Measurements from ENCODE around the gene ERC1. TPM values are rescaled to one million over a fixed set of nuclear protein-coding genes. Genes with fewer than 3 reads are reported as not detected.
"Not testable (repeated sequence)": the region's sequence is repeated elsewhere in the genome, so short reads cannot be mapped to it uniquely, and the experiment has no call there.

Gene ERC1
- total RNA-seq, 1 experiment from 2014 or later: 54.7 TPM

GRCh38 chr12:1252758-1253157, 261.7 kb downstream of the ERC1 start:
- DNase-seq (ENCODE audit: low spot score): no peak
- in situ Hi-C loops (cut with HindIII; ENCODE audit: low sequenced_read_pairs): no loop called here

- in situ Hi-C loops (cut with HindIII; ENCODE audit: low sequenced_read_pairs); DNase-seq (ENCODE audit: low spot score): not testable (repeated sequence)
These were observed 264.1 kb downstream of the ERC1 start for GRCh38 chr12:1255125-1255524.

- DNase-seq (ENCODE audit: low spot score); in situ Hi-C loops (cut with HindIII; ENCODE audit: low sequenced_read_pairs): not testable (repeated sequence)
These were observed 264.8 kb downstream of the ERC1 start for GRCh38 chr12:1255854-1256253.

GRCh38 chr12:1256285-1256684, 265.3 kb downstream of the ERC1 start:
- no peak for DNase-seq (ENCODE audit: low spot score)
- in situ Hi-C loops (cut with HindIII; ENCODE audit: low sequenced_read_pairs): no loop called here

- in situ Hi-C loops (cut with HindIII; ENCODE audit: low sequenced_read_pairs): no loop called here
- no peak for DNase-seq (ENCODE audit: low spot score)
These were observed 266.0 kb downstream of the ERC1 start for GRCh38 chr12:1256991-1257390.

GRCh38 chr12:1262011-1262410, 271.0 kb downstream of the ERC1 start:
- DNase-seq (ENCODE audit: low spot score): no peak
- in situ Hi-C loops (cut with HindIII; ENCODE audit: low sequenced_read_pairs): no loop called here

- DNase-seq (ENCODE audit: low spot score): no peak
- in situ Hi-C loops (cut with HindIII; ENCODE audit: low sequenced_read_pairs): no loop called here
These were observed 276.2 kb downstream of the ERC1 start for GRCh38 chr12:1267243-1267642.

GRCh38 chr12:1272142-1272541, 281.1 kb downstream of the ERC1 start:
- in situ Hi-C loops (cut with HindIII; ENCODE audit: low sequenced_read_pairs): no loop called here
- no peak for DNase-seq (ENCODE audit: low spot score)

GRCh38 chr12:1273051-1273450, 282.0 kb downstream of the ERC1 start:
- no peak for DNase-seq (ENCODE audit: low spot score)
- in situ Hi-C loops (cut with HindIII; ENCODE audit: low sequenced_read_pairs): no loop called here

- in situ Hi-C loops (cut with HindIII; ENCODE audit: low sequenced_read_pairs): no loop called here
- DNase-seq (ENCODE audit: low spot score): no peak
These were observed 286.9 kb downstream of the ERC1 start for GRCh38 chr12:1277905-1278304.

GRCh38 chr12:1279050-1279449, 288.0 kb downstream of the ERC1 start:
- in situ Hi-C loops (cut with HindIII; ENCODE audit: low sequenced_read_pairs): no loop called here
- DNase-seq (ENCODE audit: low spot score): no peak

GRCh38 chr12:1280059-1280458, 289.0 kb downstream of the ERC1 start:
- no peak for DNase-seq (ENCODE audit: low spot score)
- in situ Hi-C loops (cut with HindIII; ENCODE audit: low sequenced_read_pairs): no loop called here

- in situ Hi-C loops (cut with HindIII; ENCODE audit: low sequenced_read_pairs): no loop called here
These were observed 290.8 kb downstream of the ERC1 start for GRCh38 chr12:1281683-1282366.

GRCh38 chr12:1282670-1283315, 291.8 kb downstream of the ERC1 start:
- peak; percentile 86 for DNase-seq (ENCODE audit: low spot score)
- in situ Hi-C loops (cut with HindIII; ENCODE audit: low sequenced_read_pairs): no loop called here

More at GRCh38 chr12:1281683-1282366, 290.8 kb downstream of the ERC1 start:
- no peak for DNase-seq (ENCODE audit: low spot score)

- no peak for DNase-seq (ENCODE audit: low spot score)
- in situ Hi-C loops (cut with HindIII; ENCODE audit: low sequenced_read_pairs): no loop called here
These were observed 292.3 kb downstream of the ERC1 start for GRCh38 chr12:1283316-1283715.

GRCh38 chr12:1284611-1285010, 293.6 kb downstream of the ERC1 start:
- no peak for DNase-seq (ENCODE audit: low spot score)
- in situ Hi-C loops (cut with HindIII; ENCODE audit: low sequenced_read_pairs): no loop called here

GRCh38 chr12:1287446-1287975, 296.5 kb downstream of the ERC1 start:
- no peak for DNase-seq (ENCODE audit: low spot score)
- in situ Hi-C loops (cut with HindIII; ENCODE audit: low sequenced_read_pairs): no loop called here

GRCh38 chr12:1288333-1288732, 297.3 kb downstream of the ERC1 start:
- in situ Hi-C loops (cut with HindIII; ENCODE audit: low sequenced_read_pairs): no loop called here
- DNase-seq (ENCODE audit: low spot score): no peak

- in situ Hi-C loops (cut with HindIII; ENCODE audit: low sequenced_read_pairs): no loop called here
- no peak for DNase-seq (ENCODE audit: low spot score)
These were observed 298.5 kb downstream of the ERC1 start for GRCh38 chr12:1289371-1290155.

- no peak for DNase-seq (ENCODE audit: low spot score)
- in situ Hi-C loops (cut with HindIII; ENCODE audit: low sequenced_read_pairs): no loop called here
These were observed 299.7 kb downstream of the ERC1 start for GRCh38 chr12:1290716-1291115.

Measured in G401 (cell line).